ENCODE measurements around the gene EGR1.

Gene EGR1

DNA sequence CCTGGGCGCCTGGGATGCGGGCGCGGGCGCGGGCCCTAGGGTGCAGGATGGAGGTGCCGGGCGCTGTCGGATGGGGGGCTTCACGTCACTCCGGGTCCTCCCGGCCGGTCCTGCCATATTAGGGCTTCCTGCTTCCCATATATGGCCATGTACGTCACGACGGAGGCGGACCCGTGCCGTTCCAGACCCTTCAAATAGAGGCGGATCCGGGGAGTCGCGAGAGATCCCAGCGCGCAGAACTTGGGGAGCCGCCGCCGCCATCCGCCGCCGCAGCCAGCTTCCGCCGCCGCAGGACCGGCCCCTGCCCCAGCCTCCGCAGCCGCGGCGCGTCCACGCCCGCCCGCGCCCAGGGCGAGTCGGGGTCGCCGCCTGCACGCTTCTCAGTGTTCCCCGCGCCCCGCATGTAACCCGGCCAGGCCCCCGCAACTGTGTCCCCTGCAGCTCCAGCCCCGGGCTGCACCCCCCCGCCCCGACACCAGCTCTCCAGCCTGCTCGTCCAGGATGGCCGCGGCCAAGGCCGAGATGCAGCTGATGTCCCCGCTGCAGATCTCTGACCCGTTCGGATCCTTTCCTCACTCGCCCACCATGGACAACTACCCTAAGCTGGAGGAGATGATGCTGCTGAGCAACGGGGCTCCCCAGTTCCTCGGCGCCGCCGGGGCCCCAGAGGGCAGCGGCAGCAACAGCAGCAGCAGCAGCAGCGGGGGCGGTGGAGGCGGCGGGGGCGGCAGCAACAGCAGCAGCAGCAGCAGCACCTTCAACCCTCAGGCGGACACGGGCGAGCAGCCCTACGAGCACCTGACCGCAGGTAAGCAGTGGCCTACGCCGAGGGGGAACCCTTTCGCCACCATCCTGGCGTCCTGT, at the start of gene EGR1:
TSS of gene EGR1 (plus strand) at position 219 of the 864 bp plus-strand sequence. CDS start at position 502, 283 bp downstream.
- TF ChIP-seq, protein P1, sequence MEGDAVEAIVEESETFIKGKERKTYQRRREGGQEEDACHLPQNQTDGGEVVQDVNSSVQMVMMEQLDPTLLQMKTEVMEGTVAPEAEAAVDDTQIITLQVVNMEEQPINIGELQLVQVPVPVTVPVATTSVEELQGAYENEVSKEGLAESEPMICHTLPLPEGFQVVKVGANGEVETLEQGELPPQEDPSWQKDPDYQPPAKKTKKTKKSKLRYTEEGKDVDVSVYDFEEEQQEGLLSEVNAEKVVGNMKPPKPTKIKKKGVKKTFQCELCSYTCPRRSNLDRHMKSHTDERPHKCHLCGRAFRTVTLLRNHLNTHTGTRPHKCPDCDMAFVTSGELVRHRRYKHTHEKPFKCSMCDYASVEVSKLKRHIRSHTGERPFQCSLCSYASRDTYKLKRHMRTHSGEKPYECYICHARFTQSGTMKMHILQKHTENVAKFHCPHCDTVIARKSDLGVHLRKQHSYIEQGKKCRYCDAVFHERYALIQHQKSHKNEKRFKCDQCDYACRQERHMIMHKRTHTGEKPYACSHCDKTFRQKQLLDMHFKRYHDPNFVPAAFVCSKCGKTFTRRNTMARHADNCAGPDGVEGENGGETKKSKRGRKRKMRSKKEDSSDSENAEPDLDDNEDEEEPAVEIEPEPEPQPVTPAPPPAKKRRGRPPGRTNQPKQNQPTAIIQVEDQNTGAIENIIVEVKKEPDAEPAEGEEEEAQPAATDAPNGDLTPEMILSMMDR (IDR thresholded peaks at IDR 0.05), result no peak

DNA sequence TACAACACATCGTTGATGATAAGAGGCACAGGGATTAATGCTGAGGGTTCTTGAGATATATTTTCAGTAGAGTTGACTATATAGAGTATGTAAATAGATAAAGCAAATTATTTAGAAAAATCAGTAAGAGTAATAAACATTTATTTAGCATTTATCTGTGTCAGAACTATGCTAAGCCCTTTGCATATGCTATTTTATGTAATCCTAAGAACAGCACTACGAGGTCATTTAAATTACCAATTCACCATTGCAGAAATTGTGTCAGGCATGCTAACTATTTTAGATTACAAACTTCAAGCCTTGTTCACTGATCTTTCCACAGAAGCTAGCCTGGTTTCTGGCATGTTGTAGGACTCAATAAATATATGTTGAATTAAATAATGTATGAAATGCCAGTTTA, 46.8 kb upstream of the EGR1 start:
- TF ChIP-seq, protein P1 (IDR thresholded peaks at IDR 0.05), result no peak

DNA sequence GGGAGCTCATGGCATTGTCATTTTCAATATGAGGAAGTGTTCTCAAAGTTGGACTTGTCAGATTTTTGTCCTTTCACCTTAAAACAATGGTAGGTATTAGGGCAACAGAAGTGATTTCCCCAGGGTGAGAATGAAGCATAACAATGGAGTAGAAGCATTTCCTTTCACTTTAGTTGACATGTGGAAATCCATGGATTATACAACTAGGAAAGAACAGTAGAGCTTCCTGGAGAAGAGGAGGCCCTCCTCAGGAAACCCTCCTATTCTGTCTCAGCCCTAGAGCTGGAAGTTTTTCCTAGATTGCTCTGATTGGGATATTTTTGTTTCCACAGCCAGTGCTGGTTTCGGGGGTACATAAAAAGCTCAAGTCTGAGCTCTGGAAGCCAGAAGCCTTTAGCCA, 40.2 kb upstream of the EGR1 start:
- TF ChIP-seq, protein P1 (IDR thresholded peaks at IDR 0.05), result no peak

DNA sequence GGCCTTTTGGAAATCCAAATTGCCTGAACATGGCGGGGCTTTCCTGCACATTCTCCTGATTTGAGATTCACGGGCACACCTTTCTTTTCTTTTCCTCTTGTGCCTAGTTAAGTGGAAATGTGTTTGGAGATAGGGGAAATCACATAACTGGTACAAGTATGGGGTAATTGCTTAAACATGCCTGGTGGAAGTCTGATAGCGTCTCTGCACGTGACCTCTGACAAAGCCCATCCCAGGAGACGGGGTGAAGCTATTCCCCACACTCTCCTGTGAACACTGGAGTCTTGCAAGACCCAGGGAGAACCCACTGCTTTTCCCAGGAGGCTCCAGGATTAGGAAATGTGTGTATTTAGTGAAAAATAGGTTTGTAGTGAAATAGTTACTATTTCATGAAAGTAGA, 29.3 kb upstream of the EGR1 start:
- TF ChIP-seq, protein P1 (IDR thresholded peaks at IDR 0.05), result no peak

DNA sequence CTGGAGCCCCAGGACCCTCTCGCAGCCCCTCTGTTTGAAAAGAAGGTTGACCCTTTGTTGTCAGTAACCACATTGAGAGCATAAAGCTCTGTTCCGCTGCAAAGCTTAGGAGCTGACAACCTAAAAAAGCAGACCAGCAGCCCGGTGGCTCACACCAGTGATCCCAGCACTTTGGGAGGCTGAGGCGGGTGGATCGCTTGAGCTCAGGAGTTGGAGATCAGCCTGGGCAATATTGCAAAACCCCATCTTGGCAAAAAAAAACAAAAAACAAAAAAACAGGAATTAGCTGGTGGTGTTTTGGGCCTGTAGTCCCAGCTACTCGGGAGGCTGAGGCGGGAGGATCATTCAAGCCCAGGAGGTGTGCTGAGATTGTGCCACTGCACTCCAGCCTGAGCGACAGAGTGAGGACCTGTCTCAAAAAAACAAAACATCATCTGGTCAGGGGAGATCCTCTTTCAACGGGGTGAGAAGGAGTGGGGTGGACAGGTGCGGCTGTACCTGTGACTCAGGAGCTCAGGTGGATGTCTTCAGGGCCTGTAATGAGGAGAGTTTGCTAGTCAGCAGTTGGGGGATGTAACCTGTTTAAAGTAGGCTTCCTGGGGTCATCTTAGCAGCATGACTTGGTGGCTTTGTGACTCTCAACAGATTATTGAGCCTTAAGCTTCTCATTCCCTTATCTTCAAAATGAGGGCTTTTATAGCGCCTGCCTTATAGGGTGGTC, 27.1 kb upstream of the EGR1 start:
- TF ChIP-seq, protein P1 (IDR thresholded peaks at IDR 0.05), result no peak

DNA sequence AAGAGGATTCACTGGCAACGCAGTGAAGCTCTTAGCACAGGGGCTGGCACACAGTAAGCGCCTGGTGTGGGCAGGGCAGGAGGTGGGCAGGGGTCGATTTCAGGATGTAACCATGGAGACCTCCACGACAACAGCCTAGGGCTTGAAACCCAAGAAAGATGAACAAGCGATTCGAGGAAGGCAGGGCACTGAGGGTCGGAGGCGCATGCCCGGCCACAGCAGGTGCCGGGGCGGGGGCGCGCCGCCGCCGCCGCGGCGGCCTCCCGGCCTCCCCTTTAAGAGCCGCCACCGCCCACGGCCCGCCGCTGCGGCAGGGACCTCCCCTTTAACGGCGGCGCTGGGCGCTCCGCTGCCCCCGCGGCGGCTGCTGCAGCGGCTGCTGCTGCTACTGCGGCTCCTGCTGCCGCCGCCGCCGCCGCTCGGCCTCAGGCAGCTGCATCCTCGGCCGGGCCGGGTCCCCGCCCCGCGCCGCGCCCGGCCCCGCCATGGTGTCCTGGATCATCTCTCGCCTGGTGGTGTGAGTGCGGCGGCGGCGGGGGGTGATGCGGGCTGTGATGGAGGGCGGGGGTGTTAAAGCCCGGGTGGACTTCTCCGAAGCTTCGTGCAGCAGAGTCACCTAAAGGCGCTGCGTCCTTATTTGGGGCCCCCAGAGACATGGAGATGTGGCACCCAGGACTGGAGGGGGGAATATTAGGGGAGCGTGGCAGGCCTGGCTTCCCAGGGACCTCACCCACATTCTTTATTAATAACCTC, 26.4 kb upstream of the EGR1 start, which contains the start of gene REEP2:
TSS of gene REEP2 (plus strand) at position 334 of the 753 bp plus-strand sequence. CDS start at position 486, 152 bp downstream.
- TF ChIP-seq, protein P1 (IDR thresholded peaks at IDR 0.05), result no peak

DNA sequence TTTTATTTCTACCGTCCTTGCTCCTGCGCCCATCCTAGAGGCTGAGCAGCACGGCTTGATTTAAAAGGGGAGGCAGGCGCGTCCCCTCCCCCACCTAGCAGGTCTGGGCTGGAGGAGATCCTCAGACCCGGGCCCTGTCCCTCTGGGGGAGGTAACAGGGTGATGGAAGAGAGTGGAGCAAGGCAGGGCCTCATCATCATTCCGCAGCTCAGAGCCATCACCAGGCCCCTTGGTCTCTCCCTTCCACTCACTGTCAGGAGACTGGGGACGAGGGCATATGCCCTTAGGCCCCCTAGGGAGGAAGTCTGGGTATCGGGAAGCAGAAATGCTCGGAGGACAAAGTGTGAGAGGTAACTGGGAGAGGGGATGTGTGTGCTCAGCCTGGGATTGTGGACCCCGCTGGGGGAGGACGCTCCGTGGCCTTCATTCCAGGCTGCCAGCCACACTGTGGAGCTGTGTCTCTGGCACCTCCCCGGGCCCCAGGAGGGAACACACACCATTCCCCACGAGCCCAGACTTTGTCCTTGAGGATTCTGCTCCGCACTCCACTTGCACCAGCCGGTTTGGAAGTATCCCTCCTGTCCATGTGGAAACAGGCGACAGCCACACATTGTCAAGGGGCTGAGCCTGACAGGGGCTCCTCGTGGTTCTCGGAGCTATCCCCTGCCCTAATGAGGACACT, 25.7 kb upstream of the EGR1 start:
- TF ChIP-seq, protein P1 (IDR thresholded peaks at IDR 0.05), result no peak
